HepG2 (cell line): ENCODE results near the gene MRPL20. TPM values are rescaled to one million over a fixed set of nuclear protein-coding genes. Genes with fewer than 3 reads are reported as not detected.
"Not testable (repeated sequence)": the region's sequence is repeated elsewhere in the genome, so short reads cannot be mapped to it uniquely, and the experiment has no call there.

Source experiments
- ATAC-seq: fragments of 200-7000 bp; cut with Tn5 transposase; 3 replicates; pipeline ENCODE4 v1.9.1; 2020; ENCODE audit warnings: mild to moderate bottlenecking, moderate library complexity
- BruUV-seq: library from RNA; stranded (reverse); fragments of 400-500 nt; replicated peaks from 2 replicates; lab custom pipeline; 2021; lab: Mats Ljungman, UMichigan
- CTCF ChIA-PET: fragments of 300-600 bp; formaldehyde crosslinking; extraction: SDS; loops from one replicate; lab custom pipeline; 2021; ENCODE audit warnings: low total read pairs, inconsistent platforms, low intra/inter-chr PET ratio; lab: Yijun Ruan, JAX
- POLR2A ChIA-PET: fragments of 350-600 bp; sonication (Branson Sonifier 250); formaldehyde crosslinking; loops from one replicate; lab custom pipeline; 2020; ENCODE audit warnings: antibody characterized with exemption, inconsistent platforms; lab: Yijun Ruan, JAX
- DNase-seq: peaks from one replicate; pipeline ENCODE4 v3.0.0-alpha.2; 2015; ENCODE audit warnings: low spot score
- FAIRE-seq: peaks from 3 replicates; lab custom pipeline; 2011; peaks lifted over from hg19 to GRCh38; lab: Jason Lieb, UNC
- H2AFZ ChIP-seq: one replicate; pipeline ENCODE4 v1.6.1; 2011; ENCODE audit warnings: low read length, inconsistent platforms
- H3K27ac ChIP-seq: fragments of 300-600 bp; 3 replicates; pipeline ENCODE4 v1.8.0; 2011; ENCODE audit warnings: mixed run types, mild to moderate bottlenecking, mixed read lengths, low read length, inconsistent platforms; ENCODE audit not compliant: insufficient read depth; ENCODE audit errors: extremely low read length
- H3K27me3 ChIP-seq, 2 experiments: fragments of 200-600 bp in 1 of 2; 2 replicates in 1 of 2; 3 replicates in 1 of 2; pipeline versions ENCODE4 v1.6.0 to v1.8.0; 2011; ENCODE audit warnings: low read length in 2 of 2, mild to moderate bottlenecking in 2 of 2, moderate library complexity in 2 of 2, inconsistent platforms in 1 of 2; ENCODE audit not compliant: insufficient read depth in 2 of 2, control insufficient read depth in 1 of 2
- H3K36me3 ChIP-seq, 2 experiments: fragments of 200-600 bp in 1 of 2; replicated peaks in 1 of 2; 2 replicates in 1 of 2; 3 replicates in 1 of 2; pipeline versions ENCODE4 v1.5.1 to v1.8.0; 2011; ENCODE audit warnings: low read length in 2 of 2, inconsistent platforms in 1 of 2; ENCODE audit not compliant: insufficient read depth in 2 of 2, control insufficient read depth in 1 of 2
- H3K4me1 ChIP-seq: 2 replicates; pipeline ENCODE4 v1.5.1; 2012; ENCODE audit warnings: low read length, inconsistent platforms; ENCODE audit not compliant: insufficient read depth
- H3K4me2 ChIP-seq: 2 replicates; pipeline ENCODE4 v1.6.0; 2011; ENCODE audit warnings: low read depth, low read length, inconsistent platforms
- H3K4me3 ChIP-seq, 3 experiments: fragments of 200-600 bp in 1 of 3; sonication (generic), shearing (Covaris generic) in 1 of 3; replicated peaks in 1 of 3; 2 replicates each; pipeline ENCODE4 v1.5.1; 2011 to 2016; ENCODE audit warnings: low read length in 3 of 3, inconsistent platforms in 2 of 3, low read depth in 2 of 3, mild to moderate bottlenecking in 2 of 3, control low read depth in 1 of 3, mixed read lengths in 1 of 3; ENCODE audit not compliant: insufficient read depth in 1 of 3
- H3K79me2 ChIP-seq: one replicate; pipeline ENCODE4 v1.6.1; 2011; ENCODE audit warnings: low read length, inconsistent platforms; ENCODE audit not compliant: insufficient read depth
- H3K9ac ChIP-seq: 2 replicates; pipeline ENCODE4 v1.6.0; 2011; ENCODE audit warnings: mild to moderate bottlenecking, low read depth, low read length, inconsistent platforms; ENCODE audit not compliant: insufficient read depth
- H3K9me3 ChIP-seq: 2 replicates; pipeline ENCODE4 v1.5.1; 2012; ENCODE audit warnings: mild to moderate bottlenecking, low read length
- H4K20me1 ChIP-seq: 2 replicates; pipeline ENCODE4 v1.6.0; 2011; ENCODE audit warnings: inconsistent platforms, mild to moderate bottlenecking, low read length, moderate library complexity; ENCODE audit not compliant: insufficient read depth
- ARNT ChIP-seq: fragments of 450-650 bp; IDR thresholded peaks from 2 replicates; pipeline ENCODE4 v1.6.1; 2017
- MAFF ChIP-seq: IDR thresholded peaks from 2 replicates; pipeline ENCODE4 v1.6.1; 2011; ENCODE audit warnings: low read depth, low read length, improper control_type of control experiment
- MAFK ChIP-seq, 2 experiments: IDR thresholded peaks in 1 of 2; conservative IDR thresholded peaks in 1 of 2; 2 replicates each; pipeline ENCODE4 v1.6.1; 2011; ENCODE audit warnings: improper control_type of control experiment in 2 of 2, low read length in 2 of 2
- MED8 ChIP-seq: sonication (generic); formaldehyde crosslinking; IDR thresholded peaks from 2 replicates; pipeline ENCODE4 v1.8.1; 2023; ENCODE audit warnings: mild to moderate bottlenecking, missing genetic modification reagents; ENCODE audit not compliant: insufficient replicate concordance
- POLR2AphosphoS5 ChIP-seq: IDR thresholded peaks from 2 replicates; pipeline ENCODE4 v1.6.1; 2012; ENCODE audit warnings: low read depth, low read length
- POLR2G ChIP-seq: fragments of 200-400 bp; formaldehyde crosslinking; IDR thresholded peaks from 2 replicates; pipeline ENCODE4 v1.6.1; 2018; ENCODE audit warnings: mild to moderate bottlenecking, low read depth, low read length, moderate library complexity
- RBFOX2 ChIP-seq: fragments of 200-400 bp; formaldehyde crosslinking; IDR thresholded peaks from 2 replicates; pipeline ENCODE4 v1.6.1; 2017; ENCODE audit warnings: low read depth, mild to moderate bottlenecking, low read length
- TCF12 ChIP-seq, 2 experiments: fragments of 450-650 bp in 1 of 2; sonication (generic) in 1 of 2; formaldehyde crosslinking in 1 of 2; IDR thresholded peaks; 2 replicates each; pipeline versions ENCODE4 v1.6.1 to v1.8.0; 2017 to 2022; ENCODE audit warnings: antibody characterized with exemption in 1 of 2, mild to moderate bottlenecking in 1 of 2, missing genetic modification reagents in 1 of 2, moderate library complexity in 1 of 2
- ZNF430 ChIP-seq: sonication (generic); formaldehyde crosslinking; IDR thresholded peaks from 2 replicates; pipeline ENCODE4 v1.9.0; 2021; ENCODE audit warnings: mild to moderate bottlenecking, missing genetic modification reagents
- WGBS: methylation state at CpG from one replicate; pipeline ENCODE4 v1.1.6; 2017; ENCODE audit warnings: low lambda C conversion rate; 5-methylcytosine and 5-hydroxymethylcytosine counted together
- in situ Hi-C: cut with HindIII; loops from 2 replicates; pipeline ENCODE4 v1.10.0; 2017; ENCODE audit warnings: low pct_unique_long_range_greater_than_20kb; ENCODE audit not compliant: extremely low pct_ligation_motif_present
- intact Hi-C: fragments of 100-400 bp; cut with micrococcal nuclease; formaldehyde crosslinking; loops from one replicate; pipeline ENCODE4 v1.10.0; 2022; ENCODE audit not compliant: unreplicated experiment
- polyA plus RNA-seq, 8 experiments: library from polyadenylated mRNA; depleted of rRNA in 3 of 8; stranded (reverse) in 7 of 8; unstranded in 1 of 8; fragments of >200 nt; fragmentation: Illumina TruSeq in 4 of 8; extraction: Trizol in 4 of 8; gene quantifications; 2 replicates each; pipeline versions ENCODE4 v1.2.1 to v1.2.3, GENCODE V29; 2011 to 2016; ENCODE audit warnings: low read depth in 4 of 8, missing spikeins in 1 of 8, mixed read lengths in 1 of 8; ENCODE audit not compliant: insufficient read depth in 1 of 8
- total RNA-seq, 5 experiments: library from RNA; depleted of rRNA; stranded (reverse); fragments of >200 nt; fragmentation: Illumina TruSeq; extraction: Trizol; gene quantifications; 2 replicates each; pipeline ENCODE4 v1.2.3, GENCODE V29; 2016; ENCODE audit warnings: low read depth in 1 of 5

The MRPL20 gene
- total and polyA plus RNA-seq, 2 of the 13 experiments (the other 11 are each of a cell fraction or from before 2014, with no cell fraction given): 59.2 to 127 TPM

GRCh38 chr1:1403653-1404052, 3.4 kb downstream of the MRPL20 start:
- intact Hi-C loops (no loop called here), in situ Hi-C loops (loop anchor here (5.0 kb wide), 1 partner anchor 34 kb away; the partner anchor contains the start of gene VWA1)
- ChIA-PET CTCF (no interaction called here), POLR2A (interaction anchor here (2.0 to 12.4 kb wide), 5 partner anchors 15 to 102 kb away, joined by 6 to 355 read pairs (median 32); partner anchors contain the start of genes AURKAIP1 and VWA1)
- no peak overlapping the region for H3K4me3 ChIP-seq
- H2AFZ ChIP-seq: no peak overlapping the region
- peaks cover 58% of the 10 kb centered on the region for H3K79me2 ChIP-seq
- TF ChIP-seq MAFK (conservative IDR thresholded peaks at IDR 0.05 in 1 of 2, IDR thresholded peaks at IDR 0.05 in 1 of 2; ENCODE audit: low read length in 2 of 2): peak; percentile 39 to 50
- TF ChIP-seq RBFOX2: 0 out of 2 replicates have a peak, but pooled peaks have one; percentile 16
- TF ChIP-seq ARNT: no peak
- no peak for TF ChIP-seq ZNF430
- 0 out of 2 replicates have a peak, but pooled peaks have one; percentile 21 for TF ChIP-seq MAFF
- peak; percentile 41; the same call in 1 of the 2 replicates for TF ChIP-seq POLR2AphosphoS5
- TF ChIP-seq MED8 (CRISPR knock-in tag): no peak
- 0 out of 2 replicates have a peak, but pooled peaks have one; percentile 38 for TF ChIP-seq POLR2G
- H3K27ac ChIP-seq: peak overlapping the region; percentile 8
- no peak overlapping the region for H3K4me2 ChIP-seq
- 98% methylated on average over 7 of the region's 7 CpGs for WGBS
- H3K36me3 ChIP-seq: peaks cover 6 to 27% of the 10 kb centered on the region in 2 experiments; a peak in 3 of 5 replicates
- DNase-seq (no peak), FAIRE-seq (no peak), ATAC-seq (no peak)
- H3K9ac ChIP-seq: no peak overlapping the region
- H3K27me3 ChIP-seq: no peaks in the 10 kb centered on the region
- no peaks in the 10 kb centered on the region for H3K9me3 ChIP-seq
- peaks cover 24% of the 10 kb centered on the region for H4K20me1 ChIP-seq
- H3K4me1 ChIP-seq: peaks cover 58% of the 10 kb centered on the region
- no TSS peak for BruUV-seq

GRCh38 chr1:1402901-1403392, 4.1 kb downstream of the MRPL20 start:
- Histone ChIP-seq H3K4me1 (peaks cover 57% of the 10 kb centered on the region), H3K36me3 (peaks cover 6 to 30% of the 10 kb centered on the region in 2 experiments; a peak in 3 of 5 replicates), H4K20me1 (peaks cover 19% of the 10 kb centered on the region), H3K79me2 (peaks cover 58% of the 10 kb centered on the region)
- ATAC-seq; H3K4me2 ChIP-seq; H2AFZ ChIP-seq; BruUV-seq; intact Hi-C loops; H3K4me3 ChIP-seq; DNase-seq; H3K9ac ChIP-seq; FAIRE-seq; CTCF ChIA-PET; H3K27ac ChIP-seq; H3K9me3 ChIP-seq; H3K27me3 ChIP-seq; TF ChIP-seq TCF12 (IDR thresholded peaks at IDR 0.05): not testable (repeated sequence)
- POLR2A ChIA-PET: interaction anchor here (1.2 to 12.4 kb wide), 8 partner anchors 15 to 103 kb away, joined by 3 to 355 read pairs (median 10); partner anchors contain the start of genes ANKRD65 and VWA1
- TF ChIP-seq RBFOX2 (peak; percentile 68), TCF12 (CRISPR knock-in tag; IDR thresholded peaks at IDR 0.05) (0 out of 2 replicates have a peak, but pooled peaks have one; percentile 24)
- in situ Hi-C loops: loop anchor here (5.0 kb wide), 1 partner anchor 34 kb away; the partner anchor contains the start of gene VWA1
- 94% methylated on average over 9 of the region's 9 CpGs for WGBS
